ENCODE measurements around the gene GNB3. TPM values are rescaled to one million over a fixed set of nuclear protein-coding genes. Genes with fewer than 3 reads are reported as not detected.

GNB3 gene
- total and polyA plus RNA-seq, 9 of the 15 experiments (the other 6 are each of a cell fraction or from before 2014, with no cell fraction given), result 1.4 to 5.8 (median 2.0) TPM

GRCh38 chr12:6821591-6822425, 18.9 kb upstream of the GNB3 start, which contains the start of gene GPR162 (continued):
- TF ChIP-seq TFAP4 (CRISPR knock-in tag; IDR thresholded peaks at IDR 0.05; ENCODE audit: borderline replicate concordance) (peak; percentile 16; the same call in 1 of the 2 replicates), GATA2 (CRISPR knock-in tag; IDR thresholded peaks at IDR 0.05) (no peak), VEZF1 (CRISPR knock-in tag; IDR thresholded peaks at IDR 0.05) (peak; percentile 91), CREM (IDR thresholded peaks at IDR 0.05; ENCODE audit: low read depth) (no peak), ZNF133 (CRISPR knock-in tag; IDR thresholded peaks at IDR 0.05) (no peak)

Measured in K562 (cell line).